A549 (cell line): Measurements from ENCODE around the gene CREB5.

Experiments
- POLR2A ChIP-seq: IDR thresholded peaks from 2 replicates; pipeline ENCODE4 v1.6.1; 2012; ENCODE audit warnings: mild to moderate bottlenecking, low read length
- RAD21 ChIP-seq, 2 experiments: fragments of >200 bp in 1 of 2; sonication (Bioruptor Twin) in 1 of 2; formaldehyde crosslinking in 1 of 2; IDR thresholded peaks in 1 of 2; conservative IDR thresholded peaks in 1 of 2; 2 replicates in 1 of 2; 3 replicates in 1 of 2; pipeline ENCODE4 v1.6.1; 2012 to 2018; ENCODE audit warnings: inconsistent platforms in 1 of 2

DNA sequence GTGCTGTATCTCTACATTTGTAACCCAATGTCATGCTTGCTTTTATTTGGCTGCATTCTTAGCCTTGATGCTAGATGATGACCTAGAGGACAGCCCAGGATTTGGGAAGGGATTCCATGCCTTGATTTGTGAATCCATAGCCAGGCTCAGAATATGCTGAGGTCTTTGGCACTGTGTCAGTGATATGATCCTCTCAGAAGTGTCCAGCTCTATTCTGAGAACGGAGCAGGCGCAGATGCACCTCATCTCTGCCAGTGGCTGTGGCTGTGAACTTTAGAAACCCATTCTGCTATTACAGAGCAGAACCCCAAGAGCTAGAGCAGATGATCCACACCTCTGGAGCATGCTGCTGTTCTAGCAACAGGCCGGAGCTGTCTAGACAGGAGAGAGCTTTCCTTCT is 333.0 kb downstream of the CREB5 start:
- TF ChIP-seq POLR2A (no peak), RAD21 (conservative IDR thresholded peaks at IDR 0.05 in 1 of 2, IDR thresholded peaks at IDR 0.05 in 1 of 2) (no peak)
